Activated naive CD8-positive, alpha-beta T cell (primary cell): Measurements from ENCODE around the gene TFB1M.
"Not testable (repeated sequence)": the region's sequence is repeated elsewhere in the genome, so short reads cannot be mapped to it uniquely, and the experiment has no call there.

Source experiments
- H3K27ac Mint-ChIP-seq: one replicate; pipeline ENCODE4 v1.8.0; 2021; ENCODE audit warnings: mixed read lengths
- H3K27me3 Mint-ChIP-seq: one replicate; pipeline ENCODE4 v1.8.0; 2021; ENCODE audit warnings: mixed read lengths
- H3K36me3 Mint-ChIP-seq: one replicate; pipeline ENCODE4 v1.8.0; 2021; ENCODE audit warnings: mixed read lengths
- H3K4me1 Mint-ChIP-seq: one replicate; pipeline ENCODE4 v1.8.0; 2021; ENCODE audit warnings: low read depth, mixed read lengths
- H3K4me3 Mint-ChIP-seq: one replicate; pipeline ENCODE4 v1.8.0; 2021; ENCODE audit warnings: mild to moderate bottlenecking, mixed read lengths
- H3K9me3 Mint-ChIP-seq: one replicate; pipeline ENCODE4 v1.8.0; 2021; ENCODE audit warnings: low read depth, mixed read lengths

TFB1M gene

DNA sequence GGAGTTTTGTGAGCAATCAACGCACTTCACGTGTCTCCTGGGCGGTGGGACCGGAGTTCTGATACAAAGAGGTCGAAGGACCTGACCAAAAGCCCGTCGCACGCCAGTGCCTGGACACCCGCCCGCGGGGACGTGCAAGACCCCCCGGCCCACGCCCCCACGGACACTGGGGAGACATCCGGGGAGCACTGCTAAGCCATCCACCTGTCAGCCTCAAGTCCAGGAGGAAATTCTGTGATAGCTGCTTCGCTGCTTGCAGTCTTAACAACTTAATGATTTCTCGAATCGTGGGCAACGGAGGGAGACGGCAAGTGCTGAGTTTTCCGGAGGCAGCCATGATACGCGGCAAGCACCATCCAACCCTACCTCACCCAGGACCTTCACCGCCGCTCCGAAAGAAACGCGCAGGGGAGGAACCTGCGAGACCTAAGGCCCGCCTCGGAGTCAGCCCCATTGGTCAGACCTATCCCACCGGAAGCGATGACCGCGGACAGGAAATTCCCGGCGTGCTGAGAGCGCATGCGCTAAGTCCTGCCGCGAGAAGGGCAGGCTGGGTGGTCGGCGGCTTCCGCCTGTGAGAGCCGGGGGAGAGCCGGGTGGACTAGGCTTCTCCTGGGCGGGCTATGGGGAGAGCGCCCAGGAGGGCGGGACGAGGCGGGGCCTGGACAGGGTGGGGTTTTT is at the start of gene TFB1M:
Gene TFB1M, minus strand, starts transcription at position 393 of the 681 bp plus-strand sequence. Its CDS starts 56 bp downstream, at position 337.
- Mint-ChIP-seq H3K4me3 (peak within 1 kb of the TSS; percentile 96), H3K4me1 (peaks cover 36% of the 10 kb centered on the region), H3K27ac (peak within 1 kb of the TSS; percentile 94), H3K9me3 (no peaks in the 10 kb centered on the region), H3K27me3 (no peaks in the 10 kb centered on the region), H3K36me3 (peaks cover 2% of the 10 kb centered on the region)

DNA sequence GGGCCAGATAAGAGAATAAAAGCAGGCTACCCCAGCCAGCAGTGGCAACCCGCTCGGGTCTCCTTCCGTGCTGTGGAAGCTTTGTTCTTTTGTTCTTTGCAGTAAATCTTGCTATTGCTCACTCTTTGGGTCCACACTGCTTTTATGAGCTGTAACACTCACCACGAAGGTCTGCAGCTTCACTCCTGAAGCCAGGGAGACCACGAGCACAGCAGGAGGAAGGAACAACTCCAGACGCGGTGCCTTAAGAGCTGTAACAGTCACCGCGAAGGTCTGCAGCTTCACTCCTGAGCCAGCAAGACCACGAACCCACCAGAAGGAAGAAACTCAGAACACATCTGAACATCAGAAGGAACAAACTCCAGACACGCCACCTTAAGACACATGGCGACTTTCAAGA is 49.7 kb upstream of the TFB1M start:
- H3K4me3 Mint-ChIP-seq, H3K27ac Mint-ChIP-seq, H3K4me1 Mint-ChIP-seq, H3K36me3 Mint-ChIP-seq, H3K27me3 Mint-ChIP-seq, H3K9me3 Mint-ChIP-seq: not testable (repeated sequence)

DNA sequence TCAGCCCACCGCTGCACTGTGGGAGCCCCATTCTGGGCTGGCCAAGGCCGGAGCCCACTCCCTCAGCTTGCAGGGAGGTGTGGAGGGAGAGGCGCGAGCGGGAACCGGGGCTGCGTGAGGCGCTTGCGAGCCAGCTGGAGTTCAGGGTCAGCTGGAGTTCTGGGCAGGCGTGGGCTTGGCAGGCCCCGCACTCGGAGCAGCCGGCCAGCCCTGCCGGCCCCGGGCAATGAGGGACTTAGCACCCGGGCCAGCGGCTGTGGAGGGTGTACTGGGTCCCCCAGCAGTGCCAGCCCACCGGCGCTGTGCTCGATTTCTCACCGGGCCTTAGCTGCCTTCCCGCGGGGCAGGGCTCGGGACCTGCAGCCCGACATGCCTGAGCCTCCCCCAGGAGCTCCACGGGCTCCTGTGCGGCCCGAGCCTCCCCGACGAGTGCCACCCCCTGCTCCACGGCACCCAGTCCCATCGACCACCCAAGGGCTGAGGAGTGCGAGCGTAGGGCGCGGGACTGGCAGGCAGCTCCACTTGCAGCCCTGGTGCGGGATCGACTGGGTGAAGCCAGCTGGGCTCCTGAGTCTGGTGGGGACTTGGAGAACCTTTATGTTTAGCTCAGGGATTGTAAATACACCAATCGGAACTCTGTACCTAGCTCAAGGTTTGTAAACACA is 48.8 kb upstream of the TFB1M start:
- not testable (repeated sequence) for H3K36me3 Mint-ChIP-seq, H3K27ac Mint-ChIP-seq, H3K27me3 Mint-ChIP-seq, H3K4me3 Mint-ChIP-seq, H3K9me3 Mint-ChIP-seq, H3K4me1 Mint-ChIP-seq

DNA sequence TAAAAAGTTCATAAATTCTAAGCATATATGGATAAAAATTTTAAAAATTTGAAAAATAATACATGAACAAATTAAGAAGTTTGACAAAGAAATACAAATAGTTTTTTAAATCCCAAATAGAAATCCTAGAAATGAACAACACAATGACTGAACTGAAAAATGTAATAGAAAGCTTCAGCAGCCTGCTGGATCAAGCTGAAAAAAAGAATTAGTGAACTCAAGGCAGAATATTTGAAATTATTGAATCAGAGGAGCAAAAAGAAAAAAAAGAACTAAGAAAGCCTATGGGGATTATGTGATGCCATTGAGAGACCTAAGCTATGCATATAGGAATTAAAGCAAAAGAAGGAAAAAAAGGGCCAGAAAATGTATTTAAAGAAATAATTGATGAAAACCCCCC is 39.9 kb upstream of the TFB1M start:
- peaks cover 5% of the 10 kb centered on the region for H3K36me3 Mint-ChIP-seq
- H3K27me3 Mint-ChIP-seq = no peaks in the 10 kb centered on the region
- H3K27ac Mint-ChIP-seq = no peak overlapping the region
- H3K9me3 Mint-ChIP-seq = peaks cover 6% of the 10 kb centered on the region
- H3K4me3 Mint-ChIP-seq = no peak overlapping the region
- no peaks in the 10 kb centered on the region for H3K4me1 Mint-ChIP-seq

DNA sequence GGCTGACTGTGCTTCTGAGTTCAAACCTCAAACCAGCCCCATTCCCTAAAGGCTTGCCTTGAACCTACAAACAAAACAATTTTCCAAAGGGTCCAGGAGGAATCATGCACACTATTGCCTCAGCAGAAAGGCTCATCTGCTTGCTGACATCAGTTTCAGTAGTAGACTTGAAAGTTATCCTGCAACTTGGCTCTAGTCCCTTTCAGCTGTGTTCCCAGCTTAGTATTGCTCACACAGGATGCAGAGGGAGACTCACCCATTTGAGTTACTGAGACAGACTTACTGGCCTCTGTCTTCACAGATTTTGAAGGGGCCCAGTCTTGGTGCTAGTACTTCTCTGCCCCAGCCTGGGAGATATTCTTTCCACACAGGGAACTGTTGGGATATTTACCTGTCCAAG is 38.5 kb upstream of the TFB1M start:
- Mint-ChIP-seq H3K27ac (no peak overlapping the region), H3K4me3 (no peak overlapping the region), H3K9me3 (peaks cover 14% of the 10 kb centered on the region), H3K4me1 (peaks cover 2% of the 10 kb centered on the region), H3K36me3 (peaks cover 8% of the 10 kb centered on the region), H3K27me3 (no peaks in the 10 kb centered on the region)

DNA sequence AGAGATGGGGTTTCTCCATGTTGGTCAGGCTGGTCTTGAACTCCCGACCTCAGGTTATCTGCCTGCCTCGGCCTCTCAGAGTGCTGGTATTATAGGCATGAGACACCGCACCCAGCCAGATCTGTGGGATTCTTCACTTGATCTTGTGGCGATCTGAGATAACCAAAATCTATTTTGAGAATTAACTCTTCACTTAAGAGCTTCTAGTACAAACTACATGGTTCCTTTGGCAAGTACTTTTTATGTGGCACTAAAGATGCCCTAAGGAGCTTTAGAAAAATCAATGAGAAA is 37.8 kb upstream of the TFB1M start:
- Mint-ChIP-seq H3K9me3 (peaks cover 21% of the 10 kb centered on the region), H3K27ac (no peak overlapping the region), H3K36me3 (peaks cover 11% of the 10 kb centered on the region), H3K4me3 (no peak overlapping the region), H3K27me3 (no peaks in the 10 kb centered on the region), H3K4me1 (peaks cover 2% of the 10 kb centered on the region)

DNA sequence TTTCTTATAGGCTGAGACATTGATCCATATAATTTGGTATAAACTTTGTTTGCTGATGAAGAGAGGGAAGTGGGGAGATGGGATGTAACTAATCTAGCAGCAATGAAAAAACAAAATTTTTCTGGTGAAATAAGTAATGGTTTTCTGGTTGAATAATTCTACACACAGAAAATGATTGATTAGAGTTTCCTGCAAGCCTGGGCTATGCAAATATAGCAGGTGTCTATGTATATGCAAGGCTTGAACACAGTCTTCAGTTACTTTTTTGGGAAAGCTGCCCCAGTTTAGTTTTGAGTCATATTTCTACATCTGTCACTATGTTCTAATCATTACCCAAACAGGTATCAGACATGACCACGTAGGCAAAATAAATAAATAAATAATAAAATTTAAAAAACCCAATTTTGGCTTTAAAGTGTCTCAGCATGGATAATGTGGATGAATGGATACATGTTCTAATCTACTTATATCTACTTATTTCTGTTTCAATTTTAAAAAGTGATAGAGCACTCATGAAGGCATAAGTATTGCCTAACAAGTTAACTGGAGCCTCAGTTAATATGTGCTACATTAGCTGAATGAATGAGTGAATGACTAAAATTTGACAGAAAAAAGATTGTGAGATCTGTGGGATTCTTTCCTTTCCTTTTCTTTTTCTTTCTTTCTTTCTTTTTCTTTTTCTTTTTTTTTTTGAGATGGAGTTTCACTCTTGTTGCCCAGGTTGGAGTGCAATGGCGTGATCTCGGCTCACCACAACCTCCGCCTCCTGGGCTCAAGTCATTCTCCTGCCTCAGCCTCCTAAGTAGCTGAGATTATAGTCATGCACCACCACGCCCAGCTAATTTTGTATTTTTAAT is 37.2 kb upstream of the TFB1M start:
- Mint-ChIP-seq H3K9me3 (peaks cover 26% of the 10 kb centered on the region), H3K4me3 (no peak overlapping the region), H3K4me1 (peaks cover 2% of the 10 kb centered on the region), H3K36me3 (peaks cover 15% of the 10 kb centered on the region), H3K27me3 (peaks cover 2% of the 10 kb centered on the region), H3K27ac (no peak overlapping the region)

DNA sequence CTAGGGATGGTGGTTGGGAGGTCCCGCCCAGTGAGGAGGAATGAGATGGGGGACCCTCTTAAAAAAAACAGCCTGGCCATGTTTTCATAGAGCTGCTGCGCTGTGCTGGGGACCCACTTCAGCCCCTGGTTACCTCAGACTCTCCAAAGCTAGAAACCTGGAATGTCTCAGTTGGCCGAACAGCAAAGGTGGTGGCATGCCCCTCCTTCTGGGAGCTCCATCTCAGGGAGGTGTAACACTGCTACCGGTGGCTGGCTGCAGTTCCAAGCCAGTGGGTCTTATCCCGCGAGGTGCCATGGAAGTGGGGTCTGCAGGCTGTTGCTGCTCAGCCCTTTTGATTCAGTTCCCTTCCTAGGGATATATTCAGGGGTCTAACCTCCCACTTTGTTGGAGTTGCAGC is 35.7 kb upstream of the TFB1M start:
- H3K4me3 Mint-ChIP-seq = no peak overlapping the region
- peaks cover 26% of the 10 kb centered on the region for H3K9me3 Mint-ChIP-seq
- peaks cover 18% of the 10 kb centered on the region for H3K36me3 Mint-ChIP-seq
- H3K27ac Mint-ChIP-seq = no peak overlapping the region
- peaks cover 2% of the 10 kb centered on the region for H3K4me1 Mint-ChIP-seq
- peaks cover 2% of the 10 kb centered on the region for H3K27me3 Mint-ChIP-seq

DNA sequence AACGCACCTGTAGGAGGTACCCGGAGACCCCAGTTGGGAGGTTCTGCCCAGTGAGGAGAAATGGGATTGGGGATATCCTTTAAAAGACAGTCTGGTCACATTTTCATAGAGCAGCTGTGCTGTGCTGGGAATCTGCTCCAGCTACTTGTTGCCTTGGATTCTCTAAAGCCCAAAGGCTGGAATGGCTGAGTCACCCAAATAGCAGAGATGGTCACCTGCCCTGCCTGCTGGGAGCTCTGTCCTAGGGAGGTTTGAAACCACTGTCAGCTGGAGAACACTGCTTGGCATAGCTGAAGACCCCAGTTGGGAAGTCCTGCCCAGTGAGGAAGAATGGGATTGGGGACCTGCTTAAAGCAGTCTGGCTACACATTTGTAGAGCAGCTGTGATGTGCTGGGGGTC is 34.8 kb upstream of the TFB1M start:
- no peak overlapping the region for H3K4me3 Mint-ChIP-seq
- H3K9me3 Mint-ChIP-seq = peaks cover 21% of the 10 kb centered on the region
- peaks cover 2% of the 10 kb centered on the region for H3K4me1 Mint-ChIP-seq
- peaks cover 13% of the 10 kb centered on the region for H3K36me3 Mint-ChIP-seq
- no peak overlapping the region for H3K27ac Mint-ChIP-seq
- H3K27me3 Mint-ChIP-seq = peaks cover 2% of the 10 kb centered on the region

DNA sequence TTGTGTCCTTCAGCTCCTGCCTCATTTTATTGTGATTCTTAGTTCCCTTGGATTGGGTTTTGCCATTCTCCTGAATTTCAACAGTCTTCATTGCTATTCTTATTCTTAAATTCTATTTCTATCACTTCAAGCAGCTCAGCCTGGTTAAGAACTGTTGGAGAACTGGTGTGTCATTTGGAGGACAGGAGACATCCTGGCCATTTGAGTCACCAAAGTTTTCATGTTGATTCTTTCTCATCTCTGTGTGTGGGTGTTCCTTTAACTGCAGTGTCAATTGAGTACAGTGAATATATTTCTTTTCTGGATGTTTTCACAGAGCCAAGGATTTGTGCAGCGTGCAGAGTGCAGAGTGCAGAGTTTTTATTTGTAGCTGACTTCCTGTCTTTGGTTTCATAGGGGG is 33.5 kb upstream of the TFB1M start:
- Mint-ChIP-seq H3K27me3 (peaks cover 2% of the 10 kb centered on the region), H3K36me3 (peaks cover 13% of the 10 kb centered on the region), H3K4me1 (peaks cover 2% of the 10 kb centered on the region), H3K27ac (no peak overlapping the region), H3K4me3 (no peak overlapping the region), H3K9me3 (peaks cover 20% of the 10 kb centered on the region)

DNA sequence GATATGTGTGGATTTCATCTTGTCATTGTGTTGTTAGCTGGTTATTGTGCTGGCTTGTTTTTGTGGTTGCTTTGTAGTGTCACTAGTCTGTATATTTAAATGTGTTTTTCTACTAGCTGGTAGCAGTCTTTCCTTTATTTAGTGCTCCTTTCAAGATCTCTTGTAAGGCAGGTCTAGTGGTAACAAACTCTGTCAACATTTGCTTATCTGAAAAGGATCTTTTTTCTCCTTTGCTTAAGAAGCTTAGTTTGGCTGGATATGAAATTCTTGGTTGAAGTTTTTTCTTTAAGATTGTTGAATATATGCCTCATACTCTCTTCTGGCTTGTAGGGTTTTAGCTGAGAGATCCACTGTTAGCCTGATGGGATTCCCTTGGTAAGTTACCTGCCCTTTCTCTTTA is 32.7 kb upstream of the TFB1M start:
- peaks cover 20% of the 10 kb centered on the region for H3K9me3 Mint-ChIP-seq
- H3K4me3 Mint-ChIP-seq = no peak overlapping the region
- H3K4me1 Mint-ChIP-seq = peaks cover 2% of the 10 kb centered on the region
- no peak overlapping the region for H3K27ac Mint-ChIP-seq
- H3K27me3 Mint-ChIP-seq = peaks cover 2% of the 10 kb centered on the region
- H3K36me3 Mint-ChIP-seq = peaks cover 13% of the 10 kb centered on the region

DNA sequence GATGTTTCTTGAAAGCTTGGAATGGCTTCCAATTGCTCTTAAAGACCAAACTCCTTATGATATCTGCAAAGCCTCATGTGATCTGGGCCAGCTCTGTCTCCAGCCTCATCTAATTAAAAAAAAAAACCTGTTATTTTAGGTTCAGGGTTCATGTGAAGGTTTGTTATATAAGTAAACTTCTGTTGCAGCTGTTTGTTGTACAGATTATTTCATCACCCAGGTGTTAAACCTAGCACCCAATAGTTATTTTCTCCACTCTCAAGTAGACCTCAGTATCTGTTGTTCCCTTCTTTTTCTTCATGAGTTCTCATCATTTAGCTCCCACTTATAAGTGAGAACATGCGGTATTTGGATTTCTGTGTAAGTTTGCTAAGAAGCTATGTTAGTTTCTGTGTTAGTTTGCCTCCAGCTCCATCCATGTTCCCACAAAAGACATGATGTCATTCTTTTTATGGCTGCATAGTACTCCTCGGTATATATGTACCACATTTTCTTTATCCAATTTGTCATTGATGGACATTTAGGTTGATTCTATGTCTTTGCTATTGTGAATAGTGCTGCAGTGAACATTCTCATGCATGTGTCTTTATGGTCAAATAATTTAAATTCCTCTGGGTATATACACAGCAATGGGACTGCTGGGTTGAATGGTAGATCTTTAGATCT is 30.2 kb upstream of the TFB1M start:
- Mint-ChIP-seq H3K27ac (no peak overlapping the region), H3K4me1 (peaks cover 11% of the 10 kb centered on the region), H3K27me3 (peaks cover 2% of the 10 kb centered on the region), H3K9me3 (peaks cover 24% of the 10 kb centered on the region), H3K36me3 (peaks cover 17% of the 10 kb centered on the region), H3K4me3 (no peak overlapping the region)

DNA sequence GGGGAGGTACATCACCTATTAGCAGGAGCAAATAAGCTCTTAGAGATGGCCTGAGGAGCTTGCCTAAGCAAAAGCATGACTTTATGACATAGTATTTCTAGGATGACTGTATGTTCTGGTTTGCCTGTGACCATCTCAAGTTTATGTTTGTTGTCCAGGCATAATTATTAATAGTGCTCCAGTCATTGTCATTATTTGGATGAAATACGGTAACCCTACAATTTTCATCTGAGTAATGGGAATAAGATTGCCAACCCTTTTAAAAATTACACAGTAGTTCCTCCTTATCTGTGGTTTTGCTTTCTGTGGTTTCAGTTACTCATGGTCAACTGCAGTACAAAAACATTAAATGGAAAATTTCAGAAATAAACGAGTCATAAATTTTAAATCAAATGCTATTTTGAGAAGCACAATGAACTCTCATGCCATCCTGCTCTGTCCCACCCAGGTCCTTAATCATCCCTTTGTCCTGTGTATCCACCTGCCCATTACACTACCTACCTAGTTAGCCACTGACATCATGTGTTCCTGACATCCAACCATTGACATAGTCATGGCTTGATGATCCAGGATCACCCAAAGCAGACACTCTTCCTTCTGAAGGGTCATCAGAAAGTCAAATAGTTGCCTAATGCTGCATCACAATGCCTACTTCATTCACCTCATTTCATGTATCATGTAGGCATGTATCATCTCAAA is 27.0 kb upstream of the TFB1M start:
- no peak overlapping the region for H3K27ac Mint-ChIP-seq
- peaks cover 28% of the 10 kb centered on the region for H3K4me1 Mint-ChIP-seq
- no peak overlapping the region for H3K4me3 Mint-ChIP-seq
- H3K9me3 Mint-ChIP-seq = peaks cover 4% of the 10 kb centered on the region
- peaks cover 10% of the 10 kb centered on the region for H3K36me3 Mint-ChIP-seq
- H3K27me3 Mint-ChIP-seq = no peaks in the 10 kb centered on the region

DNA sequence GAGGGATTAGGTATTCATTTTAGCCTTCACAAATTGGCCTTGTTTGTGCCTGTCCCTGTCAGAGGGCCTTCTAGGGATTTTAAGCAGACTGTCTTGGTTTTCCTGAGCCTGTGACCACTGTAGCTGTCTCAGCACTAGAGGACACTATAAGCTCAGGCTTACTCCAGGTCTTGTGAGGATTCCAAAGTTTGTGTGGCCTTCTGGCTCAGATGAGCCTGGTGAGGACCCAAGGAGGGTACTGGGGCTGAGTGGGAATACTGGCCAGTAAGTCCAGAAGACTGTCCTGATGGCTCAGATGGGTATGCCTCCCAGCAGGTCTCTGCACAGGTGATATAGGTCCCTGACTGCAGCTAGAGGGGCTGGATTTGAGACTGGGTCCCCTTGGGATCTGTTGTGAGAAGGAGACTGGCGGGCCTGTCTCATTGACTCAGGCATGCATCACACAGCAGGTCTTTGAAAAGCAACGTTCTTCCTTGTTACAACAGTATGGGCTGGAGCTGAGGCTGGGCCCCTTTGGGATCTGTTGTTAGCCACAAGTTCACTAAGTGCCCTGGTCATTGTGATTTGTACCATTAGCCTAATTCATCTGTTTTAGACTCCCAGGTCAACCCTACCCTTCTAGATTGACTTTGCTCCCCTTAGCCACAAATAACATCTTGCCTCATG is 26.3 kb upstream of the TFB1M start:
- H3K4me3 Mint-ChIP-seq = no peak overlapping the region
- H3K27ac Mint-ChIP-seq = no peak overlapping the region
- H3K9me3 Mint-ChIP-seq = peaks cover 4% of the 10 kb centered on the region
- peaks cover 28% of the 10 kb centered on the region for H3K4me1 Mint-ChIP-seq
- no peaks in the 10 kb centered on the region for H3K27me3 Mint-ChIP-seq
- peaks cover 8% of the 10 kb centered on the region for H3K36me3 Mint-ChIP-seq
